ENCODE measurements around the gene PNPLA3.

PNPLA3 gene

GRCh38 chr22:43925433-43926348 lies 2.1 kb downstream of the PNPLA3 start:
- DNase-seq: no peak

- DNase-seq: no peak
These were observed 2.7 kb downstream of the PNPLA3 start for GRCh38 chr22:43926349-43926710.

- no peak for DNase-seq
These were observed 4.9 kb downstream of the PNPLA3 start for GRCh38 chr22:43928468-43928867.

- no peak for DNase-seq
These were observed 5.3 kb downstream of the PNPLA3 start for GRCh38 chr22:43928908-43929307.

GRCh38 chr22:43931771-43932170 lies 8.2 kb downstream of the PNPLA3 start:
- no peak for DNase-seq

GRCh38 chr22:43941449-43941848 lies 17.8 kb downstream of the PNPLA3 start:
- DNase-seq: no peak

- DNase-seq: no peak
These were observed 21.2 kb downstream of the PNPLA3 start for GRCh38 chr22:43944670-43945430.

GRCh38 chr22:43945632-43946383 lies 22.2 kb downstream of the PNPLA3 start:
- no peak for DNase-seq

- DNase-seq: no peak
These were observed 22.7 kb downstream of the PNPLA3 start for GRCh38 chr22:43946384-43946667.

- no peak for DNase-seq
These were observed 25.3 kb downstream of the PNPLA3 start for GRCh38 chr22:43948836-43949406.

- DNase-seq: no peak
These were observed 27.8 kb downstream of the PNPLA3 start for GRCh38 chr22:43951391-43951790.

- DNase-seq: no peak
These were observed 28.4 kb downstream of the PNPLA3 start for GRCh38 chr22:43951966-43952365.

GRCh38 chr22:43953988-43954785 lies 30.6 kb downstream of the PNPLA3 start:
- no peak for DNase-seq

GRCh38 chr22:43955040-43955882 lies 31.7 kb downstream of the PNPLA3 start, which contains the start of gene SAMM50:
TSS of gene SAMM50 (plus strand) at chr22:43955442. CDS start at chr22:43955578, 136 bp downstream.
- DNase-seq: peak; percentile 61

GRCh38 chr22:43955883-43956782 lies 32.5 kb downstream of the PNPLA3 start:
- no peak for DNase-seq

GRCh38 chr22:43956805-43957463 lies 33.3 kb downstream of the PNPLA3 start:
- DNase-seq: no peak

GRCh38 chr22:43957871-43958270 lies 34.3 kb downstream of the PNPLA3 start:
- DNase-seq: no peak

GRCh38 chr22:43964314-43964857 lies 40.8 kb downstream of the PNPLA3 start:
- DNase-seq: no peak

- no peak for DNase-seq
These were observed 43.5 kb downstream of the PNPLA3 start for GRCh38 chr22:43967069-43967468.

Data from NCI-H1436 treated with DMSO at 0.1 percent for 48 hours (cell line).